ENCODE results near the gene WDR64.

DNA sequence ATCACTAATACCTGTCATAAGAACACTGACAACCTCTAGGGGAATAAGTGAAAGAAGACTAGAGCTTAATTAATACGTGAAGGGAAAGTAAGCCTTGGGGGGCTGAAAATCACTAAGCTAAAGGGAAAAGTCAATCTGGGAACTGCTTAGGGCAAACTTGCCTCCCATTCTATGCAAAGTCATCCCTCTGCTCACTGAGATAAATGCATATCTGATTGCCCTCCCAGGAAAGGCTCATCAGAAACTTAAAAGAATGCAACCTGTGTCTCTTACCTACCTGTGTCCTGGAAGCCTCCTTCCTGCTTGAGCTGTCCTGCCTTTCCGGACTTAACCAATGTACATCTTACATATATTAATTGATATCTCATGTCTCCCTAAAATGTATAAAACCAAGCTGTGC, 81.8 kb downstream of the WDR64 start:
- TF ChIP-seq, protein P1, sequence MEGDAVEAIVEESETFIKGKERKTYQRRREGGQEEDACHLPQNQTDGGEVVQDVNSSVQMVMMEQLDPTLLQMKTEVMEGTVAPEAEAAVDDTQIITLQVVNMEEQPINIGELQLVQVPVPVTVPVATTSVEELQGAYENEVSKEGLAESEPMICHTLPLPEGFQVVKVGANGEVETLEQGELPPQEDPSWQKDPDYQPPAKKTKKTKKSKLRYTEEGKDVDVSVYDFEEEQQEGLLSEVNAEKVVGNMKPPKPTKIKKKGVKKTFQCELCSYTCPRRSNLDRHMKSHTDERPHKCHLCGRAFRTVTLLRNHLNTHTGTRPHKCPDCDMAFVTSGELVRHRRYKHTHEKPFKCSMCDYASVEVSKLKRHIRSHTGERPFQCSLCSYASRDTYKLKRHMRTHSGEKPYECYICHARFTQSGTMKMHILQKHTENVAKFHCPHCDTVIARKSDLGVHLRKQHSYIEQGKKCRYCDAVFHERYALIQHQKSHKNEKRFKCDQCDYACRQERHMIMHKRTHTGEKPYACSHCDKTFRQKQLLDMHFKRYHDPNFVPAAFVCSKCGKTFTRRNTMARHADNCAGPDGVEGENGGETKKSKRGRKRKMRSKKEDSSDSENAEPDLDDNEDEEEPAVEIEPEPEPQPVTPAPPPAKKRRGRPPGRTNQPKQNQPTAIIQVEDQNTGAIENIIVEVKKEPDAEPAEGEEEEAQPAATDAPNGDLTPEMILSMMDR (IDR thresholded peaks at IDR 0.05; ENCODE audit: extremely low read depth in 1 of 2, insufficient read depth in 1 of 2, low read depth in 1 of 2, low read length in 2 of 2) = no peak
- no peak for TF ChIP-seq POLR2A (IDR thresholded peaks at IDR 0.05; ENCODE audit: low read depth, low read length)
- no peak for TF ChIP-seq FOS (IDR thresholded peaks at IDR 0.05; ENCODE audit: borderline replicate concordance, insufficient read depth, low read length)
- TF ChIP-seq JUN (IDR thresholded peaks at IDR 0.05; ENCODE audit: borderline replicate concordance, insufficient read depth, insufficient read length, low read depth) = no peak
- TF ChIP-seq, protein P2, sequence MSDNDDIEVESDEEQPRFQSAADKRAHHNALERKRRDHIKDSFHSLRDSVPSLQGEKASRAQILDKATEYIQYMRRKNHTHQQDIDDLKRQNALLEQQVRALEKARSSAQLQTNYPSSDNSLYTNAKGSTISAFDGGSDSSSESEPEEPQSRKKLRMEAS (IDR thresholded peaks at IDR 0.05; ENCODE audit: insufficient read depth, insufficient read length) = no peak
- no peak for TF ChIP-seq EZH2 (IDR thresholded peaks at IDR 0.05; ENCODE audit: borderline replicate concordance, low read depth, low read length, severe bottlenecking)
- TF ChIP-seq POLR2AphosphoS5 (IDR thresholded peaks at IDR 0.05; ENCODE audit: insufficient read depth, low read depth, low read length) = no peak
- TF ChIP-seq MYC (IDR thresholded peaks at IDR 0.05; ENCODE audit: low read depth, low read length) = no peak
- TF ChIP-seq GATA2 (IDR thresholded peaks at IDR 0.05; ENCODE audit: insufficient read depth, insufficient read length, low read depth, low read length) = no peak

All from endothelial cell of umbilical vein (primary cell).